NCI-H82 treated with DMSO at 0.1 percent for 48 hours (cell line): ENCODE measurements around the gene LYVE1.
"Not testable (repeated sequence)": the region's sequence is repeated elsewhere in the genome, so short reads cannot be mapped to it uniquely, and the experiment has no call there.

Experiments
- DNase-seq: peaks from one replicate; lab custom pipeline; 2025; ENCODE audit not compliant: unreplicated experiment; lab: John Stamatoyannopoulos, UW

LYVE1 gene, protein sequence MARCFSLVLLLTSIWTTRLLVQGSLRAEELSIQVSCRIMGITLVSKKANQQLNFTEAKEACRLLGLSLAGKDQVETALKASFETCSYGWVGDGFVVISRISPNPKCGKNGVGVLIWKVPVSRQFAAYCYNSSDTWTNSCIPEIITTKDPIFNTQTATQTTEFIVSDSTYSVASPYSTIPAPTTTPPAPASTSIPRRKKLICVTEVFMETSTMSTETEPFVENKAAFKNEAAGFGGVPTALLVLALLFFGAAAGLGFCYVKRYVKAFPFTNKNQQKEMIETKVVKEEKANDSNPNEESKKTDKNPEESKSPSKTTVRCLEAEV

DNA sequence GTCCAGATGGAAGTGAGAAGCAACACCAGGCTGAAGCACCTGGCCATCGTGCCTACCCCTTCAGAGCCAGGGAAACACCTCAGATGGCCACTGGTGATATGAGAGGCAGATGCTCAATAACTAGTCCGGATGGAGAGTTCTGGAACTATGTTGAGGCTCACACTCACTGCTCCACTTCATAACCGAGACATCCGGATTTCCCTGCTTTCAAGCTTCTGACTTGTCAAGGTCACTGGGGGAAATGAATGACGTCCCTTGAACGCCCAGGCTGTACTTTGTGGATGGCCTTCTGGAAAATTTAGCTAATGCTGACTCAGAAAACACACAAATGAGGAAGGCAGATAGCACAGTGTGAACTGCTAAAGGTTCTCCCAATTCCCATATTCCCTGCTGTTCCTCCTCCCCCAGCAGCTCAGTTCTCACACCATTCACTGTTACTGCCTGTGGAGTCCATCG is at the start of gene LYVE1:
LYVE1 (minus strand) TSS at position 180 of the 456 bp plus-strand sequence; CDS start at position 47, 133 bp downstream.
- DNase-seq = no peak

DNA sequence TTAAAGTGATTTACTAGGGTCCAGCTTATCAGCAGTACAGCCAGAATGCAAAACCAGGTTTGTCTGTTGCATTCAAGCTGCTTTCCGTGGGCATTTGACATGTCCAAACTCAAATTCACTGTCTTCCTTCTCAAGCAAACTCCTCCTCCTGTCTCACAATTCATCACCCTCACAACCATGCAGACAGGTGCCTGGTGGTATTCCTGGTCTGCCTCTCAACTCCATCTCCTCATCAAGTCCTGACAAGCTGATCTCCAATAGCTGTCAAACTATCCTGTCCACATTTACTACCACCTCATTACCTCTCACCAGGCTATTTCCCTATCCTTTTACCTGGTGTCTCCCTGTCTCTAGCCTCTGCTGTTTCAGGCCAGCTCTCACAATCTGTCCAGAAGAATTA is 49.1 kb upstream of the LYVE1 start:
- DNase-seq = no peak

DNA sequence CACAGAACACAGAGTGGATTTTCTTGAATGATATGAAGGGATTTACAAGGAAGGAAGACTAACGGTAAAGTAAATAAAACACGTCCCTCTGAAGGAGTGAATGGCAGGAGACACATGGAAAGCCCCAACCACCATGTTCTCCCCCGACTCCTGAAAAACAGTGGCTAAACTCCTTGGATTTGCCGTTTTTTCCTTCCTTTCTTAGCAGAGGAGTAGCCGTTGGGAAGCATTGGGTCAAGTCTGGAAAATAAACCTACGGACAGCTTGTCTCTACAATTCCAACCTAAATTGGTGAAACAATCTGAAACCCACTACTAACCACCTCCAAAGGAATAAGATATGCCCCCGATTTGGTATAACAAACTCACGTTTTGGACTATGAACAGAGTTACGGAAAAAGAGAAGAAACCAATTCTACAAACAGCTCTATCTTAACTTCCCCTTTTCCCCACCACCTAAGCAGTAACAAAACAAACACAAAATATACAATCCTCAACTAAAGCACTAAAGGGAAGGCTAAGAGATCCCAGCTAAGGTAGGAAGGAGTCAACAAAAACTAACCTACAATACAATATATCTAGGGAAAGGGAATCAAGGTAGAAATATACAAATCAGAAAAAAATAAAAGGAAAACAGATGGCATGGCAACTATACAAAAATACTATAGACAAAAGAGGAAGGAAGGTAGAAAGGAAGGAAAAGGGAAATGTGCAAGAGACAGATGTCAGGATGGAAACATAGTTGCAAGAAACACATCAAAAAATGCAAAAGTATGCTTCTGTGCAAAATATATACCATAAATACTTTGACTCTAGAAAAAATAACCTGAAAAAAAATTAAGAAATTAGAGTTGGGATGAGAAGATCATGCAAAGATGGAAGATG is 43.8 kb upstream of the LYVE1 start:
- DNase-seq = no peak

DNA sequence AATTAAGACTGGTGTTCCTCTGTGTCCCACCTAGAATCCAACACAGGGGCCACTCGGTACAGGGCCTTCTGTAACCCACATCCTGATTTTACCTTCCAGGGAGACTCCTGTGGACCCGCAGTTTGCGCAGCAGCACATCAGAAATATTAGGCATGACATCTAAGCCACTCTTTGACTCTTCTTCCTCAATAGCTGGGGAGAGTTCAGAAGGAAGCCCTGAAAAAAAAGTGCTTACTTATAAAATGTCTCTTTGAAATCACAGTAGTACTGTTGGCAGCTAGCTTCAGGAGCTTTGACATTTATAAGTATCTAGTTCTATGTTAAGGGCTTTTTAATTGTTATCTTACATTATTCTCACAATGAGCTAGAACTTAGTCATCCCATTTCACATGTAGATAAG is 41.2 kb upstream of the LYVE1 start:
- DNase-seq = no peak

DNA sequence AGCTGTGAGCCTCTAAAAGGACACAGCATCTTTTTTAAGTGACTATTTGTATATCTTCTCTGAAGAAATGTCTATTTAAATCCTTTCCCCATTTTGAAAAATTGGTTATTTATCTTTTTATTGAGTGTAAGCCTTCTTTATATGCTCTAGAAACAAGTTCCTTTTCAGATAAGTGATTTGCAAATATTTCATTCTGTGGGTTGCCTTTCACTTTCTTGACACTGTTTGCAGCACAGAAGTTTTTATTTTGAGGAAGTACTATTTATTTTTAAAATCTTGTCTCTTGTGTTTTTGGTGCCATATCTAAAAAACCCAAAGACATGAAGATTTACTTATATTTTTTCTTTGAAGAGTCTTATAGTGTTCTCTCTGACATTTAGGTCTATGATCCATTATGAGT is 40.1 kb upstream of the LYVE1 start:
- DNase-seq = no peak

DNA sequence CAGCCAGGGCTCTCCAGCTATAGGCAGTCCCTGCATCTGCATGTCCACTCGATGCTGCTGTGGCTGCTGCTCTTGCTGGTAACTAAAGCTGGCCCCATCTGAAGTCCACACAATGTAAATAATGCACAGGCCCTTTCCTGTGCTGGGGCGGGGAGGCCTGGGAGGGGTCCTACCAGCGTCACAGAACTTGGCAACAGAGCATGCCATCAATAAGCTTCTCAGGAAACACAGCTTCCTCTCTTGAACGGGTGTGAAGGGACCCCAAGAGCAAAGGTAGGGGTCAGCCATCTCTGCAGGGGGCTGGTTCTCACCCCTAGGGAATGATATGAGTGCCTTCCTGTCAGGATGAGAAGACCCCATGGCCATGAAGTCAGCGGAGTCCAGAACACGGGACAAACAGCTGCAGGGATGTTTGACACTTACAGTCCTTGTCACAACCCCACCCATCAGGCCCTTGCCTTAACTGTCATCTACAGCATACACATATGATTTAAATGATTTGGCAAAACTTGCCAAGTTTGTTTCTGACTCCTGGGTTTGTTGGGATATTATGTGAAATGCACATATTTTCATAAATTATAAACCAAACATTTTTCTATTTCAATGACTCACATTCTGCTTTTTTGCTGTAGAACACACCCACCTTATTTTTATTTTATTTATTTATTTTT is 39.1 kb upstream of the LYVE1 start:
- DNase-seq = no peak

DNA sequence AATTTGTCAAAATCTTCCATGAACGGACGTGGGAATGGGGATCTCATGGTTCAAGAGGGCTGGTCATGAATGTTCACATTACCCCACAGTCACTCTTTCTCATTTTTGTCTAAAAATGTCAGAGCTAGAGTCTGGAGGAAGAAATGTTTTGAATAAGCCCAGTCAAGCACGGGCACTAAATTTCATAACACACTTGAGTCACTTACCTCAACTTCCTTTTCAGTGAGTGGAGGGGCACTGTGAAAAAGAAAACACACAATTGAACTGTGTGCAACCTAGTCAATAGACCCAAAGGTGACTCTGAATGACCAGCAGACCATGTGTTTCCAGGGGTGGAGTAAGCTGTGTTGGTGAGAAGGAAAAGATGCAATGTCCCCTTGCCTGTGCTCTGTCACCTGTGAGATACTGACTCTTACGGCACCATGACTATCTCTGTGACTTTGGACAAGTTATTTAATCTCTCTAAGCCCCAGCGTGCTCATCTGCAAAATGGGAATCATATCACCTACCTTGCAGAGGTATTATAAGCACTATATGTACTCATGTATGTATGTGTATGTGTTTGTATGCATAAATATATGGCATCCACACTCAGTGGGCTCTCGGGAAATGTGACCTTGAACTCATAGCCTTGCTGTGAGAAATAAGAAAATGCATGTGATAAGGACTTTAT is 38.2 kb upstream of the LYVE1 start:
- DNase-seq = no peak

DNA sequence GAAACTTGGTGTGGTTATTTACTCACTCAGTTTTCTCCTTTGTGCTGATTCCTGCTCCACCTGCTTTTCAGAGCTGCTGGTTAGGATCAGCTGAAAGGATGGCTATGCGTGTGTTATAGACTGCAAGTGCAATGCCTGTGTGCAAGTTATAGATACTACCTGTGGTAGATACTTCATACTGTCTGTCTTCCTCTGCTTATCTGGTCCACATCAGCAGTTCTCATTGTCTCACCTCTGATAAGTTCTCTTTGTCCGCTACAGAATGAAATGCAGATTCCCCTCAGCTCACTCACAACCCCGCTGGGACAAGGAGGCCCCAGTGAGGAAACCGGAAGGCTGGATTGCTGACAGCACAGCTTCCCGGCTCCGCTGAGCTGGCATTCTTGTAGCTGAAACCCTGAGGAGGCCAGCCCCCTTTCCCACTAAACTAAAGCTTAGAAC is 37.5 kb upstream of the LYVE1 start:
- no peak for DNase-seq

DNA sequence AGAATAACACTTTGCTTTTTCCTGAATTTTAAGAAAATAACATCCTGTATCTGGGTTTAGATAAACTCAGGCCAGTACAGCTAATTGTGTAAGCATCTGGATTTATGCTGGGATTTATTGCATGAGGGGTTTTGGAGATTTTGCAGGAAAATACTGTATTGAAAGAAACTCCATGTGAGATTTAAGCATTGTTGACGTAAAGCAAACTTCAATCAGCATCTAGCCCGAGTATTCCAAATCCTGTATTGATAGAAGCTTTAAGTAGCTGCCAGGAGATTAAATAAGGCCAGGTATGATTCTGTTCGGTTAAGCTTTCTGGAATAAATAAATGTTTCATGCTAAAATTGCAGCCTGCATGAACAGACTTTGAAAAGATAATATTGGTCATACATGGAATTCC is 36.3 kb upstream of the LYVE1 start:
- no peak for DNase-seq

DNA sequence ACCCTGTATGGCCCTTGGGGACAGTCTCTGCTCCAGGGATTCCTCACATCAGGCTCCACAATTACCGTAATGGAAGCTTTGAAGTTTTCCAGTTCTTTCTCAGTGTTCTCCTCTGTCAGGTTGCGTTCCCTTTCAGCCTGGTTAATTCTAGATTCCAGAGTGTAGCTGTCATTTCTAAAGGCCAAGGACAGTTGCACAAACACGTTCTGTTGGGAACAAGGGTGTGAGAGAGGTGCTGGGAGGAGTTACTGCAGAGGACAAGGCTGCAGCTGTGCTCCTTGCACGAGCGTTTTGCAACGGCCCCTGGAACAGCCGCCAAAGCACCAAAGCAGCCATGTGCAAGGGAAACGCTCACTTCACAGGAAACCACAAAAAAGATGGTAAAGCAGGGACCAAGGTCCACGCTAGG is 35.9 kb upstream of the LYVE1 start:
- DNase-seq = no peak

DNA sequence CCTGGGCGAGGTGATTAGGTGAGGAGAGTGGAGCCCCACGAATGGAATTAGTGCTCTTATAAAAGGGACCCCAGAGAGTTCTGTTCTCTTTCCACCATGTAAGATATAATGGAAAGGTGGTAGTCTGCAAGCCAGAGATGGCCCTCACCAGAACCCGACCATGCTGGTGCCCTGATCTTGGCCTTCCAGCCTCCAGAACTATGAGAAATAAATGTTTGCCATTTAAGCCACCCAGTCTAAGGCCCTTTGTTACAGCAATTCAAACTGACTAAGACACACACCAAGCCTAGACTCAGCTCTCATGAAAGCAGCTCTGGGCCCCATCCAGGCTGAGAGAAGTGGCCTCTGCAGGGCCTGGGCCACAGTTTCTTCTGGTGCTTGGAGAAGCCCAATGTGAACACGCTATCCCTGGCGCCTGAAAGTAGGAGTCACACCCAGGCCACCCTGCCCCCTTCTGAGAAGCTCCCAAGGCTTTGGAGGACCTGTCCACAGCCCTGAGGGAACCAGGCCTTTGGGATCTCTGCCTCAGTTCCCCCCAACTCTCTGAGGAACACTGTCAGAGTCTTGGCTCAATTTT is 35.3 kb upstream of the LYVE1 start:
- DNase-seq = no peak

DNA sequence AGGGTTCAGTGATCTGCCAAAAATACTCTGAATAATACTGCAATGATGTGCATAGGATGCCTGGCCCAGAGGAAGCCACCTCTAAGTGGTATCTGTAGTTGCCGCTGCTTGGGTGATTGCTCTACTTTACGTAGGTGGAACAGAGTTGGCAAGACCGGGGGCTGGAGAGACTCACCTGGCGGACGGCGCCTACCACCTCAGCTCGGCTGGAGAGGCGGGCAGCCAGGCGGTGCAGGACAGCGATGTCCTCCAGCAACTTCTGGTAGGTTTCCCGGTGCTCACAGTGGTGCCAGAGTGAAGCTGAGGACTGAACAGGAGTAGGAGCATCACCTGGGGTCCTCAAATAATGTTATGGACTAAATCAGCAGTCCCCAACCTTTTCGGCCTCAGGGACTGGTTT is 34.5 kb upstream of the LYVE1 start:
- DNase-seq = no peak

DNA sequence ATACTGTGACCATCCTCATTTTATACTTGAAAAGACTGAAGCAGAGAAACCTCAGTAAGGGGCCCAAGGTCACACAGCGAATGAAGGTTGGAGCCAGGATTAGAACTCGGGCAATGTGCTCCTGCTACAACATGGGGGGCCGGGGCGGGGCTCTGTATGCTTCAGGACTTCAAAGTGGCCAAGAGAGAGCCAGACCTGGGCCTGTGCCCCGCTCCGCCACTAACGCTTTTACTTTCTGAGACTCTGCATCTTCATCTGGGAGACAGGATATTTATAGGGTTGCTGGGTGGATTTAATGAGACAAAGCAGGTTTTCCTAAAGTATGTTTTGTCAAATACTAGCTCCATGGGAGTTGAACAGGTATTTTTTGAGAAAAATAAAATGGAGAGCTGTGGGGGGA is 33.9 kb upstream of the LYVE1 start:
- no peak for DNase-seq

DNA sequence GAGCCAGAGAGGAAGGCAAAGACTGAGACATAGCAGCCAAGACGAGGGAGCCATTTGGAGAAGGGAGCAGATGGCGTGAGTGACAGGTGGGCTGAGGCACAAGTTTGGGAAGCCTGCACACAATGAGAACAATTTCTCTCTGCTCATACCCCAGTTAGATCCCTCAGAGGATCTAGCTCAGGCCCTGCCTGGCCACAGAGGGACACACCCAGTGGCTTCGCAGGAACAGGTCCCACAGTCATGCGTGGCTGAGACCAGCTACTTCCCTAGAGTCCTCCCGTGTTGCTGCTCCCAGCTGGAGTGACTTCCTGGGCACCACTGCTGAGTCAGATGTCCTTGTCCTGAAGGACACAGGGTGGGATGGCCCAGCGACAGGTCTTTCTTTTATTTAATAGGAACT is 33.4 kb upstream of the LYVE1 start:
- no peak for DNase-seq

DNA sequence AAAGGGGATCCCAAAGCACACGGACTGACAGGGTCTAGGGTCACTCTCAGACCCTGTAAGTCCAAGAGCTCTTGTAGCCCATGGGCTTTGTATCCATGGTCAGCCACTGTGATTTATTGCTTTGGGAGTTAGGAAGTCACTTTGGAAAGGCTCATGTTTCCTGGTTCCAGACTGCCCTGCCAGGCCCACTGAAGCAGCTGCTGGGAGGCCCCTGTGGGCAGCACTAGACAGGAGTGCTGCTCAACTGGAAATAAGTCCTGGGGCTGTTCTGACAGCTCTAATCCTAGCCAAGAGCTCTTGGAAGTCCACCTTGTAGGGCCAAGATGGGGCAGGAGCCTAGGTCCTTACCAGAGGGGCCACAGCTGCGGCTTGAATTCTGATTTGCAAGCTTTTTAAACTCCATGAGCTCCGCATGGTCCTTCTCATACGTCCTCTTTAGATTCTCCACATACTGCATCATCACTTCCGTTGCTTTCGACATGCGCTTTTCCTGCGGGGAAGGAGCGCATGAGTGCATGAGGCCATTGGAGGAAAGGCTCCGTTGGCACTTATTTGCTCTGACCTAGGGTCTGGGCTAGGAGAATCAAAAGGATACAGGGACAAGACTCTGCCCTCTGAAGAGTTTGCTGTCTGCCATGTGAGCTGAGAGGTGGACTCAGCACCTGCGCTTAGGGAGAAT is 32.2 kb upstream of the LYVE1 start:
- DNase-seq = no peak

DNA sequence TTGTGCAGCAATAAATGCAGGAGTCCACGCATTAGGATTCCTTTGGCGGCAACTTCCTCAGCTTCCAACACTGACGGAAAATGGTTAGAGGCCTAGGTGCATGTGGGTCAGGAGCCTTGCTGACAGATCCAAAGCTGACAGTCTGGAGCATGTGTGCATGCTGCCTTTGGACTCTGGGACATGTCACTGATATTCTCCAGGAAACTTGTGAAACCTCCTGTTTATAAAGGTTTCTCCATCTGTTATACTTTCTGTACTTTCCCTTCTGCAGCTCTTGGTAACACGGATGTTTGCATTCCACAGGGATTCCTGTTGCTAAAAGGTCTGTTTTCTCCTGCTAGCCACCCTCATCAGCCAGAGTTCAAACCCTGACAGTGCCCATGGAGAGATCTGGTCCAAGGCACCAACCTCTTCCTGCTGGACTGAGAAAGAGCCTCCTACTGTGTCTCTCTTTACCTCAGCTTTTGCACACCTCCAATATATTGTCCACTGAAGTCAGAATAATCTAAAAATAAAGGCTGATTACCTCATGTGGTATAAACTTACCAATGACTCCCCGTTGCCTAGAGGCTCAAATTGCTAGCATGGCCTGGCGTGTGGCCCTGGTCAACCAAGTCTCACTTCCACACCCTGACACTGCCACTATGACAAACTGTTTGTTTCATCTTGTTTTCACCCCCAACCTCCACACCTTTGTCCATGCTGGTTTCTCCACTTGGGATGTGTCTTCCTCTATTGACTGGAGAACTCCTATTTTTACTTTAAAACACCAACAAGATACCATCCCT is 31.1 kb upstream of the LYVE1 start:
- DNase-seq = no peak

DNA sequence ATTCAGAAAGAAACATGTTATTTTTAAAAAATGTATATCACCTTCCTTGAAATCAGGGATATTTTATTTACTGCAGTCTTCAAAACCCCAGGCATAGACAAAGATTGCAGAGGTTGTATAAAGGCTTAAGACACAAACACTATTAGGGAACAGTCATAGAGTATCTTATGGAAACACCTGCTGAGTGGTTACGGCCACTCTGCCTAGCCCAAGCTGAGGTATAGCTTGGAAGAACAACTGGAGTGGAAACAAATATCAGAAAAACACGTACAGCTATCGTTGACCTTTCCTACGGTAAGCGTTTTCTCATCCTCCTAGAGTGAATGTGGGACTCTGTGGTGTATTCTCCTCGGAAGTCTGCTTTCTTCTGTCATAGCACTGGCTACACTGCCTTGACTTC is 30.4 kb upstream of the LYVE1 start:
- DNase-seq = no peak

DNA sequence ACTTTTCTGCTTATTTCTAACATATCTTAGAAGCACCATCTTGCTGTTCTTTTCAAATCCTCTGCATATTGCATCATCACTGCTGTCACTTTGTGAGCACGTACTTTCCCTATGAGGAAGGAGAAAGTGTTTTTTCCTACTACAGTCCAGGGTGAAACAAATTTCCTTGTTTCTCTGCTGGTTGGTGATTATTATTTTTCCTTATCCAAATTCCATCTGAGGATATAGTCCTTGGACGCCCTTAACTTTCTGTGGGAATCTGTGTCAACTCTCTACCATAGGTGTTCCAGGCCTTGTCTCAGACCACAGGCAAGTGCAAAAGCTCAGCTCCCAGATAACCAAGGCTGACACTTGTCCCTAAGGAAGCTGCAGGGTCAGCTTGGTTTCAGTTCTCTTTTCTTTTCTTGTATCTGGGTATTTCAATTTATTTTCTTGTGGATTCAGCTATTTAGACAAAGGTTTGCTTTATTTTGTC is 29.4 kb upstream of the LYVE1 start:
- DNase-seq = no peak

DNA sequence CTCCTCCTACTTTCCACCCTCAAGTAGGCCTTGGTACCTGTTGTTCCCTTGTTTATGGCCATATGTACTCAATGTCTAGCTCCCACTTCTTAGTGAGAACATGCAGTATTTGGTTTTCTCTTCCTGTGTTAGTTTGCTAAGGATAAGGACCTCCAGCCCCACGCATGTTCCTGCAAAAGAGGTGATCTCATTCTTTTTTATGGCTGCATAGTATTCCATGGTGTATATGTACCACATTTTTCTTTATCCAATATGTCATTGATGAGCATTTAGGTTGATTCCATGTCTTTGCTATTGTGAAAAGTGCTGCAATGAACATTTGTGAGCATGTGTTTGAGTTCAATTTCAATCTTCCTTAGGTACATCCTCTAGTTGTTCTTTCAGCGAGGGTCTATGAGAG is 27.4 kb upstream of the LYVE1 start:
- DNase-seq = not testable (repeated sequence)
